Endothelial cell of hepatic sinusoid (primary cell): Measurements from ENCODE around the gene CDADC1.

ENCODE experiments used
- in situ Hi-C: cut with HindIII; loops from 2 replicates; pipeline ENCODE4 v1.10.0; 2017; ENCODE audit warnings: low sequenced_read_pairs

CDADC1 gene

DNA sequence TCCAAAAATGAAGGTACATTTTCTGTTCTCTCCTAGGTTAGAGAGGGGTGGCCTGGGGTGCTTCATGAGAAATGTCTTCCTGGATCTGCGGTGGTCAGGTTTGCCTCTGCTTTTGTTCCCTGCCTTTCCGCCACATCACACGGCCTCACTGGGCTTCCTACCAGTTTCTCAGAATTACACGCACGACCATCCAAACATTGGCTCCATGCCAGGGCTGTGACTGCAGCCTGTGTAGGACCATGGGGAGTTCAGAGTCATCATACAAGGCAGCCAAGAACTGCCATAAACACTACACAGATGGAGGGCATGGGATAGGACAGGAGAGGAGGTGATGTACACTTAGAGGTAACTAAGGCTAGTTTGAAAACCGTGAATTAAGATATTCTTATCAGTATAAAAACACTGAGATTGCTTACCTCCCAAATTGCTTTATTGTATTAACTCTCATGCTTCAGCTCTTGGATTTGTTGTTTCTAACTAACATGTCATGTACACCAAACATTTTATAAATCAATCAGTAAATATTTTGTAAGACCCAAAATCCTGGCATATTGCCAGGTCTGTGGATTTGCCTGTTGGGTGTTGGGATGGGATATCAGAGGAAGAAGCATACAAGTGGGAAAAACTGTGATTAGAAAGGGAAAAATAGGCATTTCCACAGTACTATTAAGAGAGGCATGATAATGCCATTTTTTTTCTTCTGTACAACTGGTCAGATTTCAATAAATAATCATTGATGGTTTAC, 45.2 kb downstream of the CDADC1 start:
- in situ Hi-C loops, result loop anchor here (10.0 kb wide), 1 partner anchor 312 kb away; no protein-coding TSS in a partner anchor

DNA sequence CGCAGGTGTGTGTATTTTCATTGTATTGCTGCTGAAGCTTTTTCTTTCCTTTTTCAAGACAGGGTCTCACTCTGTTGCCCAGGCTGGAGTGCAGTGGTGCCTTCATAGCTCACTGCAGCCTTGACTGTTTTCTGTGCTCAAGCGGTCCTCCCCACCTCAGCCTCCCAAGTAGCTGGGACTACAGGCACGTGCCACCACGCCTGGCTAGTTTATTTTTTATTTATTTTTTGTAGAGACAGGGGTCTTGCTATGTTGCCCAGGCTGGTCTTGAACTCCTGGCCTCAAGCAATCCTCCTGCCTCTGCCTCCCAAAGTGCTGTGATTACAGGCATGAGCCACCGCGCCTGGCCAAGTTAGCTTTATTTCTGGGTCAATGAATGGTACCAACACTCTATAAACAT, 47.0 kb downstream of the CDADC1 start:
- in situ Hi-C loops, result loop anchor here (10.0 kb wide), 1 partner anchor 310 kb away; no protein-coding TSS in a partner anchor

DNA sequence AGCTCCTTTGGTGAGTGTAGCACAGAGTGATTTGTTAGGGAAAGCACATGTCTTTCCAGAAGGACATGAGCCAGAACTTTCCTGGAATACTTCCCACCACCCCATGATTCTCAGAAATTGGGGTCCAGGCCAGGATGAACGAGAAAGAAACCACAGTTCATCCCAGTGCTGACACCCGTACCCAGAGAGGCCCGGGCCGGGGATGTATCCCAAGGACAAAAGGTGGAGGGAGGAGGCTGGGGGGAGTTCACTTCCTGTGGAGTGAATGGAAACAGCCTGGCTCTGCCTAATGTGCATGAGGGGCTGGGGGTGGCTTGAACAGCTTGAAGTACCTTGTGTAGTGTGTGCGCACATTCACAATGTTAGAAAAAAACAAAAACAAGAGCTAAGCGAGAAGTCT, 47.5 kb downstream of the CDADC1 start:
- in situ Hi-C loops, result loop anchor here (10.0 kb wide), 1 partner anchor 310 kb away; no protein-coding TSS in a partner anchor

DNA sequence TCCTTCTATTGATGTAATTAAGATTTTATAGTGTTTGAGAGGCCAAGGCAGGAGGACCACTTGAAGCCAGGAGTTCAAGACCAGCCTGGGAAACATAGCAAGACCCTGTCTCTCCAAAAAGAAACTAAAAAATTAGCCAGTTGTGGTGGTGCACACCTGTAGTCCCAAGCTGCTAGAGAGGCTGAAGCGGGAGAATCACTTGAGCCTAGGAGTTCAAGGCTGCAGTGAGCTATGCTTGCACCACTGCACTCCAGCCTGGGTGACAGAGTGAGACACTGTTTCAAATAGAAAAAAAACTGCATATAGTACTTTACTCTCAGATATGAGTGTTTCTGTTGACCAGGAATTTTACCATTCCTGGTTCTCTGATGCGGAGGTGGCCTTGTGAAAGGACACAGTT, 48.9 kb downstream of the CDADC1 start:
- in situ Hi-C loops, result loop anchor here (10.0 kb wide), 1 partner anchor 308 kb away; no protein-coding TSS in a partner anchor

DNA sequence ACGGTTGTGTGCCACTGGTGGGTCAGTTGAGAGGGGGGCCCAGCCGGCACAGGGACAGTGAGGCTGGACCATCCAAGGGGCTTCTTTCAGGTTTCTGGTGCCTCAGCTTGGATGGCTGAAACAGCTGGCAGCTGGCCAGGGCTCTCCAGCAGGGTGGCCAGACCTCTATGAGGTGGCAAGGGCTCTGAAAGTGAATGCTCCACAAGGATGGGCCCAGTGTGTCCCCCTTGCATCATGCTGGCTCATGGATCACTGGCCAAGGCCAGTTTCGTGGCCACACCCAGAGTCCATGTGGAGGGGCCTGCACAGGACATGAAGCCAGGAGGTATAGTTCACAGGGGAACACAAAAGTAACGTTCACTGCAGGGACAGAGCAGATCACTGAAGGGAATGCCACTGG, 49.6 kb downstream of the CDADC1 start:
- in situ Hi-C loops, result loop anchor here (10.0 kb wide), 1 partner anchor 307 kb away; no protein-coding TSS in a partner anchor

DNA sequence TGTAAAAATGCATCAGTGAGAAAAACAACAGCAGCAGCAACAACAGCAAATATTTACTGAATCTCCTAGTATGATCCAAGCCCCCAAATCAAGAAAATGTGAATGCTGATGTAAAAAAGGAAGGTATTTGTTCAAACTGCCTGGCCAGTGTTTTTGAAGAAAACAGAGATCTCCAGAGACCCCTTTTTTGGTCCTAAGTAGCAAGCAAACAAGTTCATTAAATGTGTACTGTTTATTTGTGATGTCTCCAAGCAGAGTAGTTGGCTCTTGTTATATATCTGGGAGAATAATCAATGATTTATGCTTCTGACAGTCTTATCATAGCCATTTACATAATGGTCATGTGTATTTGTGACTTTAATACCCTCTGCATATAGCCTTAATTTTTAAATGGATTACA, 50.7 kb downstream of the CDADC1 start:
- in situ Hi-C loops, result loop anchor here (10.0 kb wide), 1 partner anchor 306 kb away; no protein-coding TSS in a partner anchor

DNA sequence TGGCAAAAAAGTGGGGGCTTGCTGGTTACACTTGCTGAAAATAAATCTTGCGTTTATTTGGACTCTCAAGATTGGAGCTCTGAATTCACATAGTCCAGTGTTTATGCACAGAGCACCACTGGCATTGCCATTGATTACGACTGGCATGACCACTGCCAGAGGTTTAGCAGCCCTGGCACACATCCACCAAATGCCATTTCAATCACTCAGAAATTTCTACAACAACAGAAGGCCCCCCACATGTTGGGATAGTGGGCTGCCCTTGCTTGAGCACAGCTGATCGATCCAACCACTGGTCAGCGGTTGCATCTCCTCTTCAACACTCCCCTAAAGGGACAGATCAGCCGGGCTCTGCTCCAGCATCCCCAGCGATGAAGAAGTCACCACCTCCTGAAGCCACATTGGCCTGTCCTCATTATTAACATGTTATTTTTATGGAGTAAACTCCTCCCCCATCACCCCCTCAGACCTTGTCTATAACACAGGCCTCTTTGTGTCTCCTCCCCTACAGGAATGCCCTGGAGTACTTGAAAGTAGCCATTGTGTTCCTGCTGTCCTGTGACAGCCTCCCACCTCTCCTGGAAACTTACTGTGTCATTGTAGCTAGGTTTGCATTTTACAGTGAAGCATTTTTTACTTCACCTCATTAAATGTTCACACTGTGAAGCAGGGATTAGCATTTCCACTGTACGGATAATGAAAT, 51.3 kb downstream of the CDADC1 start:
- in situ Hi-C loops, result loop anchor here (10.0 kb wide), 1 partner anchor 306 kb away; no protein-coding TSS in a partner anchor

DNA sequence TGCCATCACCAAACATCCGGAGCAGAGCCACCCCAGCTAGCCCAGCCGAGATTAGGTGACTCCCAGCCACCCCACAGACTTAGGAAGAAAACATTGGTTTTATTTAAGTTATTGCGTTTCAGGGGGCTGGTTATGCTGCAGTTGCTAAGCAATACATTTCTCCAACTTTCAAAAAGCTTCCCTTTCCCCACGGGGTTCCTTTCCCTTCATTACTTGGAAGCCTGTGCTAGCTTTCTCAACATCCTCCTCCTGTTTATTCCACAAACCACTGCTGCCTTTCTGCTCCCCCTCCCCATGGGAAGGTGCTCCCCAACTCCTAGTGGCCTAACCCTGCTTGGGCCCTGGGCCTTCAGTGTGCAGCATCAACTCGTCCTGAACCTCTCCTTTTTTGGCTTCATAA, 52.6 kb downstream of the CDADC1 start:
- in situ Hi-C loops, result no loop called here

DNA sequence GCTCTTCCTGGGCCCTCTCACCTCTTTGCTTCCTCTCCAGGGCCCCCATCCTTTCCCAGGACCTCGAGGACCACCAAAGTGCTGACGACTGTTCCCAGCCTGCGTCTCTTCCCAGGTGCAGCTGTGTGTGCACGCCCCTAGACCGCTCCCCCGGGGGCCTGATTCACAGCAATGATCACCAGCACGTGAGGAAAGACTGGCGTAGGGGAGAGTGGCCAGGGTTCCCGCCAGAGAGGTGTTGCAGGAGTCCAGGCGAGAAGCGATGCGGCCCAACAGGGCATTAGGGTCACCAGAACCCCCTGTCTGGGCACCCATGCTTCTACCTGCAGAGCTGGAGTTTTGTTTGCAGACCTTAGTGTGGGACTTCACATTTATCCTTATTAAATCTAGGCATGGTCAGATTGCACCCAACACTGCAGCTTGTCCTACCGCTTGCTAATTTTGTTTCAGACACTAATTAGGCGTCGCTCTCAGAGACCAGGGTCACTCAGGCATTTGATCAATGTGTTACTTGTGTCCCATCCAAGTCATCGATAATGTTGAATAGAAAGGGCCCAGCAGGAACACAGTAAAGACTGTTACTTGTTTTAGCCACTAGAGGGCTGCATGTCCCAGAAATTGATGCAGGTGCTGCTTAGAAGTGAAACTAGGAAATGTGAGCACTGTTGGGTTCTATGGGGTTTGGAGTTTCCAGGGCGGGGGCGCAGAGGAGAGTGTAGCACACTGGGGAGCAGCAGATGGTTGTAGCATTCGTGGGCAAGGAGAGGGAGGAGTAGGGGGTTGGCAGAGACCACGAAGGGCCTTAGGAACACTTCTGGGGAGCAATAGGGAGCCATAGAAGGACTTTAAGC, 53.2 kb downstream of the CDADC1 start:
- in situ Hi-C loops, result no loop called here

DNA sequence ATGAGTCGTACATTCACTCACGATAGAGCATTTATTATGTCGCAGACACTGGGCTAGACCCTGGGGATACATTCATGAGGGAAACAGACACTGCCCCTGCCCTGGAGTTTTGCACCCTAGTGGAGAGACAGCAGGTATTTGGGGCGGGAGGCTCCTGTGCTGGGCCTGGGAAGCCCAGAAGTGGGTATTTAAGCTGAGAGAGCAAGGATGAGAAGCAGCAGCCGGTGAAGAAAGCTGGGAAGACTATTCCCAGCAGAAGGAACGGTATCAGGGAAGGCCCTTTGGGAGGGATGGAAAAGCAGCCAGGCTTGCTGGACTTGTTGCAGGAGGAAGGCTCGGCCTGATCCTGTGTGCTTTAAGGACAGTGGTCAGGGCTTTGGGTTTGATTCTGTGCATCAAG, 54.5 kb downstream of the CDADC1 start:
- in situ Hi-C loops, result no loop called here

DNA sequence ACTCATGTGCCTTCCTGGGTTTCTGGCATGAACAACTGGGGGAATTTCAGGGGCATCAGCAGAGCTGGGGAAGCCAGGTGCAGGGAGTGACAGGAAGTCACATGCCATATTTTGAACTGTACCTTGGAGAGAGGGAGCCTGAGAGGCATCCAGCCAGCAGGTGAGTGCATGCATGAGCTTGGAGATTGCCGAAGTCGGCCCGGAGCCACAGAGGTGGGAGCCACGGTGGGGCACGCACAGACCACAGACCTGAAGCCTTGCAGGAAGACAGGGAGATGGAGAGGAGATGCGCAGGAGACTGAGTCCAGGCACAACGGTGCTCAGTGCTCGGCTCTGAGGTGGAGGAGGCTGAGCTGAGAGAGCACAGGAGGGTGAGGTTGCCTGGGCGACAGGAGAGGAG, 55.1 kb downstream of the CDADC1 start:
- in situ Hi-C loops, result no loop called here

DNA sequence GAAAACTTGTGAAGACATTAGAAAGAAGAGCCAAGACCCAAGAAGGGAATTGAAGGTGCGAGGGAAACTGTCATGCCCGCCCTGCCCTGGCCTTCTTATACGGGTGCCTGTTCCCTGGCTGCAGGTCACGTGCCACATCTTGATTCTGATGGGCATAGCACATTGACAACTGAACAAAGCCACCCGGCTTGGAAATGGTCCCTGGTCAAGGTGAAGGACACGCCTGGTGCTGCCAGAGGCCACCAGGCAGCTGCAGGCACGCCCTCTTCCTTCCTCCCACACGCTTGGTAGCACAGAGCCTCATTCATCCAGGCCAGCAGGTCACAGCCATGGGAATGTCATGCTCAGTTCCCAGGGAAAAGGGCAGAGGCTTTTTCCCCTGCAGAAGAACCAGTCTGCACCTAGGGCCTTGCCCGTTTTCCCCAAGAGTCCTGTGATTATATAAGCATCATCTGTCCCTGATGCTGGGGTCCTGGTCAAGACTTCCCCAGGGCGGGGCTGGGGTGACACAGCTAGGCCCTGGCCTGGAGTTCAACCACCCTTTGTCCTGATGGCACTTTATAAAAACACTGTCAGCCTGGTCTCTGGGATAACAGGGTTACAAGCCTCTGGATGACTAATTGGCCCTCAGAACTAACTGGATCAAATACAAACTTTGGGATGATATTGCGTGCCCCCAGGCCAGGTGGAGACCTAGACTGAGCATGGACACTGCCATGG, 56.0 kb downstream of the CDADC1 start:
- in situ Hi-C loops, result no loop called here

DNA sequence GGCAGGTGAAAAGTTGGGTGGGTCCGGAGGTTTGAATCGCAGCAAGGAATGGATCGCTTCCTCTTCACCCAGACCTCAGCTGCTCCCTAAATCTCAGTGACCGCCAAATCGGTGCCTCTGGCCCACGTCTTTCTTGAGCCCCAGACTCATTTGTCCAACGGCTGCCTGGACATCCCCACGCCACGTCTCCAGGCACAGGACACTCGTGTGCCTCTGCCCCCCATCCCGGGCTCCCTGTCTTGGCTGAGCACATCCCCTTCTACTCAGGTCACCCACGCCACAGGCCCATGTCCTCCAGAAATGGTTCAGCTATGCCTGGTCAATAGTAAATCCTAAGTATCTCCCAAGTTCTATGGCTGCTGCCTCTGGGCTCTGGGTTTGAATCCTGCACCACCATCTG, 56.6 kb downstream of the CDADC1 start:
- in situ Hi-C loops, result no loop called here

DNA sequence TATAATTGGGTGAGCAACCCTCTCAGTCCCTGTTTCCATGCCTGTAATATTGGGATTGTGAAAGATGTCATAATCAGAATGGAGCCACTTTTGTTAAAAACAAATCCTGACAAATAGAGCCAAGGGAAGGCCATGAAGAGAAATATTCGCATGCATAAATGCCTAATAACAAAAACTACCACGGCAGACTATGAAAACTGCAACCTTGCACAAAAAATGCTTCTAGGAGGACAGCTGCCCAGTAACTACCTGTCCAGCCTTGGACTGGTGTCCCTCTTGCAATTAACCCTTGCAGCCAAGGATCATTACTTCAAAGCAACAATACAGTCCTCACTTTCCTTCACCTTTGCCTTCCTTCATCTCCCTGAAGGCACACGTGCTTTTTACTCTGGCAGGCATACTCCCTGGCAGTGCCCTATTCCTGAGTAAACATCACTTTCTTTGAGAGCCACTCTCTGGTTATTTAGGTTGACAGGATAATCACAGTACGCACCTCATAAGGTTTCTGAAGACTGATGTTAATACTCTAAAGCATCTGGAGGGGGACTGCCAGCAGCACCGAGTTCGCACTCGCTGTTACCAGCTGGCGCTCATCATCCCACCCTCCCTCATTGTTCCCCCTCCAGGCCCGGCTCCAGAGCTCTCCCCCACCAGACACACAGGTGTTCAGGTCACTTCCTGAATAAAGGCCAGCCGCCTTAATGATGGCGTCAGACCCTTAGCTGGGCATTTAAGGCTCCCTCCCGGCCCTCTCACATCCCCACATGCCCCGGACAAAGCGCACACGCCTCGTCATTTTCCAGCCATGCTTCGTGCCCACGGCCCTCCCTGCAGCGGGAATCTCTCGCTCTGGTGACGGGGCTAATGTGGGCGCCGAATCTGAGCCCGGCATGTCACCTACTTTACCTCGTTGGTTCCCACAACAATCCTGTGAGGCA, 57.3 kb downstream of the CDADC1 start:
- in situ Hi-C loops, result no loop called here

DNA sequence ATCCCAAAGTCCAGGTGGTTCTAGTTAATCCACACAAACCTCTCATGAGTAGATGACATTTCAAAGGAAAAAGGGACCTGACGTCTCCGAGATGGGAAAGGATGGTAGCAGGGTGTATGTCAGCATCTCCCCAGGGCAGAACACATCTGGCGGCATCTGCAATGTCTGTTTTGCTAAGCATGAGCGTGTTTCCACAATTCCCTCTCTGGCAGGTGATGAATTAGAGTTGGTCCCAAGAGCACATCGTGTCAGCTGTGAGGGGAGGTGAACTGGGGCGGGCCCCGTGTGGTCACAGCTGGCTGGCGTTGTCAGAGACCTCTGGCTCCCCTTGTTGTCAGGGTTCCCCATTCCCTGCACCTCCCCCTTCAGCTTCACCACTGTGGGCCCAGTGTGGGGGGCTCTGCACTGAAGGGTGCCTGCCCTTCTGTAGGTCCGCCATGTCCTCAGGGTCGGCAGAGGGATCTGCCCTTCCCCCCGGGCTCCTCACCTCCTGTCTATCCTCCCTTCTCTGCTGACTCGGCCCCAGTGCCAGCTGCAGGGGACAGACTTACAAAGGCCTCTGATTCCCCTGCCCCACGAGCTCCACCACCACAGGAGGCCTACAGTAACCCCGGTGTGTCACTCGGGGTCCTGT, 58.2 kb downstream of the CDADC1 start:
- in situ Hi-C loops, result no loop called here

DNA sequence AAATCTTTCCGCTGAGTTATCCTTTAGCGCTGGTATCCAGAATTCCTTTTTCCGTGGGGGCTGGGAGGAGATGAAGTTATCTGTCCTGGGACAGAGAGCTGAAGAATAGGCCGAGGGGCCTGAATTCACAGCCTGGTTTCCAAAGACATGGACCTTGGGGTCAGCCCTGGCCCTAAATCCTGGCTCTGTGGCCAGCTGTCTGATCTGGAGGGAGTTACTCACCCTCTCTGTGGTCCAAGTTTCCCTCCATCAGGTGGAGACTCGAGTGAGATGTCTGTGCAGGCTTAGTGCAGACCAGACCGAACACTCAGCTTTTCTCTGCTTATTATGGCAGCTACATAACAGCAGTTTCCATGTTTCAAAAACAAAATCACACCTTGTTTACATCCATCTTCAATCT, 59.6 kb downstream of the CDADC1 start:
- in situ Hi-C loops, result no loop called here

DNA sequence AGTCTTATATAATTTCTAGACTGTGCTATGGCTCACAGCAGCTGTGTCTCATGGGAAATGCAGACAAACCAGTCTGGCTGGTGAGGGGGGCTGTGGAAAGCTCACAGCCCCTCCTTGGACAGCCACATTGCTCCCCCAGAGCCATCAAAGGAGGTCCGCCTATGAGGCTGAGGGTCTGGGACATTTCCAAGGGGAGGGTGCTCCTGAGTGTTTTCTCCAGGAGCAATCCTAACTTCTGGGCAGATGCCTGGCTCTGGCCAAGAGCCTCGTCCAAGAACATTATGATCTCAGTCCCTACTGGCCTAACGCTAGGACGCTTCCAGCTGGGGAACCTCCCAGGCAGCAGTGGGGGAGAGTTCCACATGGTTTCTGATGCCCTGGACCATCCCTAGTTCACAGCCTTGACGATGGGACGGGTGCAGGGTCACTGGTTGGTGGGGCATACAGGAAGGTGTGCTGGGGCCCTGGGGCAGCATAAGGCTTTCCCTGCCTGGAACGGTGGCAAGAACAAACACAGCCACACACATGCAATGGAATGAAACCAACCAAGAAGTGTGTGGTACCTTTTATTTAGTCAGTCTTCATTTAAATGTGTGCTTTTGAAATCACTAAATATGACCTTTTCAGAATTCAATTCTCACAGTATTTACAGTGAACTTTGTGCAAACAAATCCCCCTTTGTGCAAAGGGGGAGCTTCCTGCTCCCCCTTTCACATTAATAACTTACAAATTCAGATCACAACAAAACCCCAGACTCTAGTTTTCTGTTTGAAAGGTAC, 60.6 kb downstream of the CDADC1 start:
- in situ Hi-C loops, result no loop called here

DNA sequence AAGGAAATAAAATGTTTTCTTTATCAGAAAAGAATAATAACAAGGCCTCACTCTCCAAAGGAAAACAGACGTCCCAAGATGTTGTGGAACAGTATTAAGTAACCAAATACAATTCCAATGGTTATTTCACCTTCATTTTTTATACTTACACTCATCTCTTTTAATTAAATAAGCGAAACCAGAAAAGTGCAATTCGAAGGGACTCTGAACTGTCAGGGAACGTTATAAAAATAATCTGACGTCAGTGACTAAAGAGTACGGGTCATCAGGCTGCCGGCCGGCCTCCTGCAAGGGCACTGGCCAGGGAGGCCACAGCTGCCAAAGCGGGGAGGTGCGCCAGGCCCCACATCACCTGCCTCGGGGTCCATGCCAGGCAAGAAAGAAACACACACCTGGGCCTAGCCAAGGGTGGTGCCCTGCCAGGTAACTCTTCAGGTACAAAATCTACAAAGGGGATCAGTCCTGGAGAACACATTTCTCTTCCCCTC, 61.2 kb downstream of the CDADC1 start:
- in situ Hi-C loops, result no loop called here
